T-cell (primary cell): ENCODE measurements around the gene PTPN18. TPM values are rescaled to one million over a fixed set of nuclear protein-coding genes. Genes with fewer than 3 reads are reported as not detected.

Experiments
- ATAC-seq, 4 experiments: fragments of 200-7000 bp in 3 of 4; fragments of 150-1000 bp in 1 of 4; cut with Tn5 transposase; replicated peaks in 1 of 4; 1 replicate in 3 of 4; 2 replicates in 1 of 4; pipeline ENCODE4 v1.10.0; 2021; ENCODE audit warnings: moderate library complexity in 3 of 4, mild to moderate bottlenecking in 2 of 4, moderate number of reproducible peaks in 1 of 4
- CTCF ChIA-PET, 2 donors: fragments of 300-600 bp; sonication (Branson Sonifier 250); formaldehyde crosslinking; loops; one replicate each; lab custom pipeline; 2022; ENCODE audit warnings: antibody characterized with exemption in 2 of 2; lab: Charles Lee
- POLR2A ChIA-PET, 2 donors: fragments of 300-600 bp; sonication (Branson Sonifier 250); formaldehyde crosslinking; loops; one replicate each; lab custom pipeline; 2022; ENCODE audit warnings: antibody characterized with exemption in 2 of 2; lab: Charles Lee
- DNase-seq, 35 experiments: peaks; one replicate each; pipeline versions ENCODE4 v3.0.0 to v3.0.0-alpha.2; 2013 to 2023
- H3K27ac ChIP-seq: one replicate; pipeline ENCODE4 v1.5.1; 2013; ENCODE audit warnings: low read length
- H3K27me3 ChIP-seq, 2 experiments: replicated peaks in 1 of 2; 1 replicate in 1 of 2; 2 replicates in 1 of 2; pipeline versions ENCODE4 v1.6.1 to v1.7.0; 2013; ENCODE audit warnings: low read length in 1 of 2, mixed read lengths in 1 of 2; ENCODE audit not compliant: control insufficient read depth in 2 of 2, insufficient read depth in 2 of 2; ENCODE audit errors: extremely low read depth in 1 of 2
- H3K36me3 ChIP-seq, 2 donors: 1 replicate in 1 of 2; 2 replicates in 1 of 2; pipeline versions ENCODE4 v1.6.1 to v1.7.0; 2013; ENCODE audit warnings: low read length in 1 of 2; ENCODE audit not compliant: control insufficient read depth in 2 of 2, insufficient read depth in 1 of 2; ENCODE audit errors: extremely low read depth in 1 of 2
- H3K4me1 ChIP-seq, 2 experiments: 1 replicate in 1 of 2; 2 replicates in 1 of 2; pipeline versions ENCODE4 v1.6.1 to v1.7.0; 2013; ENCODE audit warnings: low read length in 2 of 2, mixed read lengths in 1 of 2; ENCODE audit not compliant: insufficient read depth in 2 of 2, control insufficient read depth in 1 of 2; ENCODE audit errors: extremely low read depth in 1 of 2
- H3K4me3 ChIP-seq, 2 donors: 1 replicate in 1 of 2; 2 replicates in 1 of 2; pipeline versions ENCODE4 v1.5.1 to v1.7.0; 2013; ENCODE audit warnings: mild to moderate bottlenecking in 2 of 2, low read length in 1 of 2, moderate library complexity in 1 of 2; ENCODE audit not compliant: control insufficient read depth in 1 of 2; ENCODE audit errors: extremely low read depth in 1 of 2
- H3K9me3 ChIP-seq: 2 replicates; pipeline ENCODE4 v1.7.0; 2013
- H3K27ac Mint-ChIP-seq, 2 donors: one replicate each; pipeline ENCODE4 v1.8.0; 2020 to 2021; ENCODE audit warnings: mild to moderate bottlenecking in 2 of 2, mixed read lengths in 2 of 2
- H3K27me3 Mint-ChIP-seq, 2 donors: one replicate each; pipeline ENCODE4 v1.8.0; 2021 to 2022; ENCODE audit warnings: mixed read lengths in 2 of 2
- H3K36me3 Mint-ChIP-seq: one replicate; pipeline ENCODE4 v1.8.0; 2021; ENCODE audit warnings: mixed read lengths
- H3K4me1 Mint-ChIP-seq, 3 donors: one replicate each; pipeline ENCODE4 v1.8.0; 2020 to 2022; ENCODE audit warnings: mixed read lengths in 3 of 3, mild to moderate bottlenecking in 1 of 3
- H3K4me3 Mint-ChIP-seq, 3 donors: one replicate each; pipeline ENCODE4 v1.8.0; 2020 to 2022; ENCODE audit warnings: mild to moderate bottlenecking in 3 of 3, mixed read lengths in 3 of 3, moderate library complexity in 3 of 3
- H3K9me3 Mint-ChIP-seq, 3 donors: one replicate each; pipeline ENCODE4 v1.8.0; 2020 to 2022; ENCODE audit warnings: mixed read lengths in 3 of 3
- WGBS: methylation state at CpG from one replicate; pipeline ENCODE4 v1.1.5; 2013; ENCODE audit warnings: missing lambda C conversion rate; ENCODE audit not compliant: insufficient coverage; 5-methylcytosine and 5-hydroxymethylcytosine counted together
- total RNA-seq, 35 experiments: library from RNA in 6 of 35; stranded (reverse) in 6 of 35; fragments of 120-200 nt in 1 of 35; gene quantifications; one replicate each; pipeline versions ENCODE4 v1.2.1 to v1.2.4 and lab custom pipeline; 2013 to 2026

PTPN18 gene
- total RNA-seq, 5 donors from 2014 or later (not counting 1 experiment from before 2014, with no cell fraction given): 42.3 to 67.6 (median 58.2) TPM

- no peak for DNase-seq
- Mint-ChIP-seq H3K36me3 (peaks cover 24% of the 10 kb centered on the region), H3K4me3 (peak overlapping the region; percentile 89 to 91 (median 91)), H3K4me1 (peaks cover 59 to 63% (median 62%) of the 10 kb centered on the region in 3 donors), H3K9me3 (no peaks in the 10 kb centered on the region), H3K27ac (peak overlapping the region; percentile 95 to 98), H3K27me3 (no peaks in the 10 kb centered on the region)
- H3K4me1 ChIP-seq: peaks cover 16 to 51% of the 10 kb centered on the region in 2 experiments
- ChIA-PET CTCF (no interaction called here), POLR2A (interaction anchor here in 1 of 2 donors (0.7 kb wide), 1 partner anchor 39 kb away, joined by 3 read pairs; no protein-coding TSS in a partner anchor)
- no peak for ATAC-seq
- H3K27me3 ChIP-seq: no peaks in the 10 kb centered on the region
- H3K36me3 ChIP-seq: peaks cover 0 to 16% of the 10 kb centered on the region in 2 donors
- no peaks in the 10 kb centered on the region for H3K9me3 ChIP-seq
- H3K4me3 ChIP-seq: peak overlapping the region; percentile 70 to 73
- peak overlapping the region; percentile 72 for H3K27ac ChIP-seq
- 9% methylated on average over 18 of the region's 18 CpGs for WGBS
Measured at GRCh38 chr2:130371723-130372054, 15.8 kb downstream of the PTPN18 start.

DNA sequence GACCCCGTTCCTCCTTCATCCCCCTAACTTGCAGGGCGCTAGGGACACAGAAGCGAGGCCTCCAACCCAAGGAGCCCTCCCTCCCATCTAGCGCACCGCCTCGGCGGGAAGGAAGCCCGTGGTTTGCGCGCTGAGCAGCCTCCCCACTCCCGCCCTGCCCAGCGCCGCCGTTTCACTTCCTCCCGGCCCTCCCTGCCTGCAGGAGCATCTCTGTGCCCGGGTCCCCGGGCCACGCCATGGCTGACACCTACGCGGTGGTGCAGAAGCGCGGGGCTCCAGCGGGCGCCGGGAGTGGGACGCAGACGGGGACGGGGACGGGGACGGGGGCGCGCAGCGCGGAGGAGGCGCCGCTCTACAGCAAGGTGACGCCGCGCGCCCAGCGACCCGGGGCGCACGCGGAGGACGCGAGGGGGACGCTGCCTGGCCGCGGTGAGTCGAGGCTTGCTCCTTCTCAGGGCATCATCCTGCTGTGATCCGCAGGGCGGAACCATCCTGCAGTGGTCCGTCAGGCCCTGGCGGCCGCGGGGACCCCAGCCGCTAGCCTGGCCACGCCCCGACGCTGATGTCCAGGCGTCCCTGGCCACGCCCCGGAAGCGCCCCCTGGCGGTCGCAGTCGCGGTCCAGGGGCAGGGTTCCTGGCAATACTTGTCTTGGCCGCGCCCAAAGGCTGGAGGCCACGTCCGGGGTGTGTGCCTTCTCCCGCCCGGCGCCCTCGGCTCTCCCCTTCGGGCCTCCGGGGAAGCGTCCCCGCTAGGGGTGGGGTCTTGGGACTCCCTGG is 16.4 kb downstream of the PTPN18 start:
- peaks cover 65 to 69% (median 67%) of the 10 kb centered on the region in 3 donors for H3K4me1 Mint-ChIP-seq
- ATAC-seq (peak; percentile 84 to 88 (median 87)), DNase-seq (peak; percentile 47 to 80 (median 66))
- POLR2A ChIA-PET: no interaction called here
- peak overlapping the region; percentile 89 to 91 (median 91) for H3K4me3 Mint-ChIP-seq
- H3K27ac Mint-ChIP-seq: peak overlapping the region; percentile 95 to 98
- CTCF ChIA-PET: interaction anchor here (1.2 kb wide), 2 partner anchors 30 kb away, joined by 3 to 8 read pairs; partner anchors contain the start of gene IMP4 (in 1 of the 2)
- peaks cover 24% of the 10 kb centered on the region for H3K36me3 Mint-ChIP-seq
- no peaks in the 10 kb centered on the region for H3K9me3 Mint-ChIP-seq
- under 1% methylated on average over 74 of the region's 81 CpGs for WGBS
- Histone ChIP-seq H3K27me3 (no peaks in the 10 kb centered on the region), H3K36me3 (peaks cover 0 to 16% of the 10 kb centered on the region in 2 donors), H3K4me1 (peaks cover 16 to 56% of the 10 kb centered on the region in 2 experiments), H3K4me3 (peak overlapping the region; percentile 70 to 73), H3K27ac (peak overlapping the region; percentile 72), H3K9me3 (no peaks in the 10 kb centered on the region)
- no peaks in the 10 kb centered on the region for H3K27me3 Mint-ChIP-seq

GRCh38 chr2:130372833-130373807 is 17.3 kb downstream of the PTPN18 start:
- CTCF ChIA-PET: interaction anchor here (0.6 to 1.8 kb wide), 5 partner anchors 10 to 31 kb away, joined by 3 to 8 read pairs (median 3); partner anchors contain the start of genes IMP4 (in 1 of the 2) and PTPN18 (in 1 of the 2)
- Histone ChIP-seq H3K36me3 (peaks cover 0 to 16% of the 10 kb centered on the region in 2 donors), H3K9me3 (no peaks in the 10 kb centered on the region), H3K27me3 (no peaks in the 10 kb centered on the region), H3K4me3 (peak overlapping the region; percentile 70 to 73), H3K27ac (peak overlapping the region; percentile 62), H3K4me1 (peaks cover 16 to 62% of the 10 kb centered on the region in 2 experiments)
- peak overlapping the region; percentile 89 to 91 (median 91) for H3K4me3 Mint-ChIP-seq
- DNase-seq: peak in 1 of 35 experiments; percentile 35
- peaks cover 24% of the 10 kb centered on the region for H3K36me3 Mint-ChIP-seq
- peaks cover 73 to 76% (median 75%) of the 10 kb centered on the region in 3 donors for H3K4me1 Mint-ChIP-seq
- no peaks in the 10 kb centered on the region for H3K27me3 Mint-ChIP-seq
- peak overlapping the region; percentile 80 to 88 for H3K27ac Mint-ChIP-seq
- 53% methylated on average over 21 of the region's 24 CpGs for WGBS
- POLR2A ChIA-PET: no interaction called here
- ATAC-seq: peak in 3 of 4 experiments; percentile 2 to 12 (median 5)
- H3K9me3 Mint-ChIP-seq: no peaks in the 10 kb centered on the region

DNA sequence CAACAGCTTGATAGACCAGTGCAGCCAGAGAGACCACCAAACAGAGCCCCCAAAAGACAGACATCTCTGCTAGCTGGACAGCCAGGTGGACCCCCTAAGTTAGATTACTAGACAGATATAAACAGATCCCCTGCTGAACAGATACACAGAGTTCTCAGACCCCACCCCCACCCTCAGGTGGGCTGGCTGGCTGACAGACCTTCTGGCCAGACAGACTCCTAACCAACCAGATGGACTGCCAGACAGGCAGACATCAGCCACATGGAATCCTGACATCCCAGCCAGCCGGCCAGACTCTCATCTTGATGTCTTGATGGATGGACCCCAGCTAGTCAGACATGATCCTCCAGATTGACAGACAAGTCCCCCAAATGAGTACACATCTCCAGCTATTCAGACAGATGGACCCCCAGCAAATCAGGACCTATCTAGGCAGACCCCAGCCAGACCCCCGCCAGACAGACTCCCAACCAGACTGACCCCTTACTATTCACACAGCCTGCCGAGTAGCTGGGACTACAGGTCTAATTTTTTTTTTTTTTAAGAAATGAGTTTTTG is 18.0 kb downstream of the PTPN18 start:
- ChIA-PET POLR2A (no interaction called here), CTCF (interaction anchor here (0.6 to 1.8 kb wide), 4 partner anchors 9 to 31 kb away, joined by 3 to 8 read pairs (median 4); partner anchors contain the start of genes IMP4 (in 1 of the 2) and PTPN18 (in 1 of the 2))
- no peak overlapping the region for H3K4me3 ChIP-seq
- Mint-ChIP-seq H3K27me3 (no peaks in the 10 kb centered on the region), H3K4me1 (peaks cover 78 to 81% (median 79%) of the 10 kb centered on the region in 3 donors), H3K27ac (peak overlapping the region; percentile 80 to 88), H3K36me3 (peaks cover 24% of the 10 kb centered on the region), H3K9me3 (no peaks in the 10 kb centered on the region), H3K4me3 (peak overlapping the region; percentile 7 to 91 (median 89))
- H3K9me3 ChIP-seq: no peaks in the 10 kb centered on the region
- ATAC-seq: no peak
- H3K27me3 ChIP-seq: no peaks in the 10 kb centered on the region
- 83% methylated on average over 1 of the region's 3 CpGs for WGBS
- H3K27ac ChIP-seq: peak overlapping the region; percentile 62
- DNase-seq: no peak
- peaks cover 0 to 16% of the 10 kb centered on the region in 2 donors for H3K36me3 ChIP-seq
- H3K4me1 ChIP-seq: peaks cover 16 to 62% of the 10 kb centered on the region in 2 experiments

- H3K36me3 ChIP-seq: peaks cover 0 to 17% of the 10 kb centered on the region in 2 donors
- H3K27ac ChIP-seq: no peak overlapping the region
- Mint-ChIP-seq H3K4me1 (peaks cover 85 to 87% (median 86%) of the 10 kb centered on the region in 3 donors), H3K9me3 (no peaks in the 10 kb centered on the region), H3K27ac (peak overlapping the region; percentile 60 to 80), H3K36me3 (peaks cover 27% of the 10 kb centered on the region), H3K27me3 (no peaks in the 10 kb centered on the region), H3K4me3 (peak overlapping the region in 2 of 3 donors; percentile 7 to 10)
- H3K4me1 ChIP-seq: peaks cover 22 to 62% of the 10 kb centered on the region in 2 experiments
- POLR2A ChIA-PET: no interaction called here
- CTCF ChIA-PET: interaction anchor here in 1 of 2 donors (0.9 to 1.8 kb wide), 2 partner anchors 8 to 19 kb away, joined by 3 to 4 read pairs; partner anchors contain the start of gene PTPN18
- DNase-seq: no peak
- no peaks in the 10 kb centered on the region for H3K9me3 ChIP-seq
- no peak overlapping the region for H3K4me3 ChIP-seq
- no peak for ATAC-seq
- H3K27me3 ChIP-seq: no peaks in the 10 kb centered on the region
- WGBS: 100% methylated on average over 1 of the region's 9 CpGs
Measured at GRCh38 chr2:130374587-130375290, 18.9 kb downstream of the PTPN18 start.
